GM18861 (cell line): Measurements from ENCODE around the gene OLFML1.
A peak's percentile ranks its signal among the peaks of the same experiment; 100 is the strongest.

ENCODE experiments used
- ATAC-seq: cut with Tn5 transposase; IDR thresholded peaks from one replicate; pipeline ENCODE4 v1.9.1; 2021; ENCODE audit not compliant: unreplicated experiment

Gene OLFML1

GRCh38 chr11:7530013-7530640, 44.8 kb downstream of the OLFML1 start:
- no peak for ATAC-seq

GRCh38 chr11:7531011-7531410, 45.7 kb downstream of the OLFML1 start:
- no peak for ATAC-seq

- no peak for ATAC-seq
Measured at GRCh38 chr11:7532405-7533145, 47.3 kb downstream of the OLFML1 start.

- ATAC-seq: peak; percentile 13
Measured at GRCh38 chr11:7533199-7534041, 48.1 kb downstream of the OLFML1 start.

- peak; percentile 40 for ATAC-seq
Measured at GRCh38 chr11:7534042-7534378, 48.7 kb downstream of the OLFML1 start.

- ATAC-seq: no peak
Measured at GRCh38 chr11:7536100-7536499, 50.8 kb downstream of the OLFML1 start.

GRCh38 chr11:7537265-7537664, 52.0 kb downstream of the OLFML1 start:
- ATAC-seq: no peak

GRCh38 chr11:7538031-7538430, 52.7 kb downstream of the OLFML1 start:
- ATAC-seq: no peak

GRCh38 chr11:7538466-7539454, 53.5 kb downstream of the OLFML1 start:
- ATAC-seq: no peak

GRCh38 chr11:7540830-7541555, 55.7 kb downstream of the OLFML1 start:
- ATAC-seq: no peak

- ATAC-seq: no peak
Measured at GRCh38 chr11:7543302-7543701, 58.0 kb downstream of the OLFML1 start.

- no peak for ATAC-seq
Measured at GRCh38 chr11:7544021-7544420, 58.7 kb downstream of the OLFML1 start.

GRCh38 chr11:7545611-7546010, 60.3 kb downstream of the OLFML1 start:
- no peak for ATAC-seq

- no peak for ATAC-seq
Measured at GRCh38 chr11:7546324-7546791, 61.1 kb downstream of the OLFML1 start.

- no peak for ATAC-seq
Measured at GRCh38 chr11:7547687-7548086, 62.4 kb downstream of the OLFML1 start.

GRCh38 chr11:7548659-7549274, 63.5 kb downstream of the OLFML1 start:
- ATAC-seq: peak; percentile 95

GRCh38 chr11:7549681-7550080, 64.4 kb downstream of the OLFML1 start:
- no peak for ATAC-seq

GRCh38 chr11:7551571-7551970, 66.3 kb downstream of the OLFML1 start:
- ATAC-seq: no peak

- no peak for ATAC-seq
Measured at GRCh38 chr11:7552666-7553065, 67.4 kb downstream of the OLFML1 start.
